Measurements from ENCODE around the gene DNAJC5.
A peak's percentile ranks its signal among the peaks of the same experiment; 100 is the strongest.

DNAJC5 gene

DNA sequence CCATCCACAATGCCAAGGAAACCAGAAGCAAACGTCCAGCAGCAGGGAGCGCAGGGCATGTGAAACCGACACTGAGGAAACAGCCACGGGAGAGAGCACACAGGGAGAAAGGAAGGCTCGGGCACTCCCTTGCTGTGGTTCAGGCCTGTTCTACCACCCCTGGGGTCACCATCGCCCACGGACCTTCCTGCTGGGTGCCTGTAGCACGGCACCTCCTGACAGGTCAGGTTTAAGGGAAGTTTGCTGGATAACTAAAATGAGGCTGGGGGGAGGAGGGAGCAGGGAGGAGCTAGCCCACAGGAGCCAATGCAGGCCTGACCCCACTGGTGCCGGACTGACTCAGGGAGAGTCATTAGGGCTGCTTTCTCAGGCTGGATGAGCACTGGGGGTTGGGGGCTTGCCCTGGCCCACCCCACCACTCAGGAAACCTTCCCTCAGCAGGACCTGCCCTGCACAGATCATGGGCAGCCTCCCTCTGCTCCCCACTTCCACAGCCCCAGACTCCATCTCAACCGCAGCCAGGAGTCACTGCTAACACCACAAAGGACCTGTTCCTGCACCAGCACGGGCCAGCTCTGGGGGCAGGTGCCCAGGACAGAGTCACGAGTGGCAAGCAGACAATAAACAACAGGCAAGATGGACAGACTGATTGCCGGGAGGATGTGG, 59.0 kb downstream of the DNAJC5 start:
- no peak overlapping the region for H3K4me3 ChIP-seq (ENCODE audit: low read length)
- no peak overlapping the region for H3K4ac ChIP-seq (ENCODE audit: low read depth, low read length)
- peaks cover 49% of the 10 kb centered on the region for H3K79me2 ChIP-seq (ENCODE audit: control insufficient read depth, insufficient read depth, low read length)
- no peak overlapping the region for H2AK5ac ChIP-seq (ENCODE audit: low read length)
- no peak overlapping the region for H3K9ac ChIP-seq (ENCODE audit: low read length)
- no peak for DNase-seq
- no peaks in the 10 kb centered on the region for H3K36me3 ChIP-seq (ENCODE audit: control insufficient read depth, insufficient read depth, low read length)
- no peak overlapping the region for H3K18ac ChIP-seq (ENCODE audit: low read length)
- H2BK120ac ChIP-seq (ENCODE audit: low read depth, low read length): no peak overlapping the region
- peaks cover 24% of the 10 kb centered on the region for H3K79me1 ChIP-seq (ENCODE audit: low read length)
- H4K8ac ChIP-seq (ENCODE audit: low read depth, low read length): no peak overlapping the region
- peak overlapping the region; percentile 37 for H3K56ac ChIP-seq (ENCODE audit: low read length)
- peaks cover 1% of the 10 kb centered on the region for H3K4me1 ChIP-seq (ENCODE audit: control insufficient read depth, low read depth, low read length)
- H3K23ac ChIP-seq (ENCODE audit: low read length): no peak overlapping the region
- H4K5ac ChIP-seq (ENCODE audit: low read length): no peak overlapping the region
- no peak overlapping the region for H3K27ac ChIP-seq (ENCODE audit: low read depth, low read length)
- H3K27me3 ChIP-seq (ENCODE audit: insufficient read depth, low read length, poor library complexity): no peaks in the 10 kb centered on the region
- no CpG with 5 or more reads among the region's 13 CpGs for WGBS (ENCODE audit: extremely low coverage, insufficient coverage, low lambda C conversion rate)
- no peak overlapping the region for H2BK5ac ChIP-seq (ENCODE audit: low read length)
- no peak overlapping the region for H3K4me2 ChIP-seq (ENCODE audit: low read length)
- H2BK15ac ChIP-seq (replicated peaks; ENCODE audit: low read depth): no peak overlapping the region

GRCh38 chr20:63955281-63955826, 60.4 kb downstream of the DNAJC5 start:
- no peak overlapping the region for H4K5ac ChIP-seq (ENCODE audit: low read length)
- no peak overlapping the region for H2AK5ac ChIP-seq (ENCODE audit: low read length)
- peak overlapping the region; percentile 83 for H3K4me2 ChIP-seq (ENCODE audit: low read length)
- H2BK5ac ChIP-seq (ENCODE audit: low read length): no peak overlapping the region
- no peak overlapping the region for H2BK120ac ChIP-seq (ENCODE audit: low read depth, low read length)
- H3K9ac ChIP-seq (ENCODE audit: low read length): peak overlapping the region; percentile 98
- no peaks in the 10 kb centered on the region for H3K36me3 ChIP-seq (ENCODE audit: control insufficient read depth, insufficient read depth, low read length)
- peak overlapping the region; percentile 21 for H3K4ac ChIP-seq (ENCODE audit: low read depth, low read length)
- H3K27ac ChIP-seq (ENCODE audit: low read depth, low read length): no peak overlapping the region
- peaks cover 46% of the 10 kb centered on the region for H3K79me2 ChIP-seq (ENCODE audit: control insufficient read depth, insufficient read depth, low read length)
- no peak overlapping the region for H3K23ac ChIP-seq (ENCODE audit: low read length)
- DNase-seq: peak; percentile 40
- H3K4me1 ChIP-seq (ENCODE audit: control insufficient read depth, low read depth, low read length): no peaks in the 10 kb centered on the region
- no peak overlapping the region for H4K8ac ChIP-seq (ENCODE audit: low read depth, low read length)
- no peaks in the 10 kb centered on the region for H3K27me3 ChIP-seq (ENCODE audit: insufficient read depth, low read length, poor library complexity)
- no peak overlapping the region for H2BK15ac ChIP-seq (replicated peaks; ENCODE audit: low read depth)
- WGBS (ENCODE audit: extremely low coverage, insufficient coverage, low lambda C conversion rate): no CpG with 5 or more reads among the region's 31 CpGs
- peak overlapping the region; percentile 32 for H3K18ac ChIP-seq (ENCODE audit: low read length)
- peak overlapping the region; percentile 97 for H3K4me3 ChIP-seq (ENCODE audit: low read length)
- H3K56ac ChIP-seq (ENCODE audit: low read length): peak overlapping the region; percentile 100
- peaks cover 20% of the 10 kb centered on the region for H3K79me1 ChIP-seq (ENCODE audit: low read length)

DNA sequence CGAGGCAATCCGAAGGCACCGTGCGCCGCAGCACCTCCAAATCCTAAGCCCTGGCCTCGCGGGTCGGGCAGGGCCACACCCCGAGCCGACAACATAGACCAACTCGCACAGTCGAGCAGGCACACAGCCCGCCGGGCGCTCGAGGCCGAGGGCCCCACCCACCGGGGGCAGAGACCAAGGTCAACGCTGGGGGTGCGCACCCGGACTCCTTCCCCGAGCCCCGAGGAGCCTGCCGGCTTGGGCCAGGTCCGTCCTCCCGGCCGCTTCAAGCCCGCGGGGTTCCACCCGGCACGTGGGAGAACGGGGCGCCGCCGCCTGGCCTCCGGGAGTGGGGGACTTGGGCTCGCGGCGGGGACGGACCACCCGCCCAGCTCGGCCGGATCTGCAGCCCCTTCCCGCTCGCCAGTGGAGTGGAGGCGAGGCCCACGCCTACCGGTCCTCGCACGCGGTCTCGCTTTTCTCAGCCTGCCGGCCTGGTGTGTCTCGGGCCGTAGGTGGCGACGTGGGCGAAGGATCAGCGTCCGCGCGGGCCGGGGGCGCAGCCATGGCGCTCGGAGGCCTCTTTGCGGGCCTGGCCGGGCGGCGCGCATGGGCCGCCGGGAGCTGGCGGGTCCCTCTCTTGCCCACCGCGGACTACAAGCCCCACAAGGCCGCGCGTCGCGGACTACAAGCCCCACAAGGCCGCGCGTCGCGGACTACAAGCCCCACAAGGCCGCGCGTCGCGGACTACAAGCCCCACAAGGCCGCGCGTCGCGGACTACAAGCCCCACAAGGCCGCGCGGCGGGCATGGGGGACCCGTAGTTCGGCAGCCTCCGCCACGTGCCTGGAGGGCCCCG, 61.1 kb downstream of the DNAJC5 start, which contains the start of gene UCKL1:
TSS of gene UCKL1 (minus strand) at position 590 of the 837 bp plus-strand sequence. CDS start at position 546, 44 bp downstream.
- Histone ChIP-seq H3K27ac (ENCODE audit: low read depth, low read length) (peak within 1 kb of the TSS; percentile 43), H2BK120ac (ENCODE audit: low read depth, low read length) (no peak within 1 kb of the TSS), H4K5ac (ENCODE audit: low read length) (no peak within 1 kb of the TSS), H3K4me1 (ENCODE audit: control insufficient read depth, low read depth, low read length) (no peaks in the 10 kb centered on the region), H3K36me3 (ENCODE audit: control insufficient read depth, insufficient read depth, low read length) (no peaks in the 10 kb centered on the region), H2BK5ac (ENCODE audit: low read length) (peak within 1 kb of the TSS; percentile 69), H3K23ac (ENCODE audit: low read length) (peak within 1 kb of the TSS; percentile 90), H3K56ac (ENCODE audit: low read length) (peak within 1 kb of the TSS; percentile 100), H3K79me1 (ENCODE audit: low read length) (peaks cover 16% of the 10 kb centered on the region), H2BK15ac (replicated peaks; ENCODE audit: low read depth) (no peak within 1 kb of the TSS), H3K4me2 (ENCODE audit: low read length) (peak within 1 kb of the TSS; percentile 83), H3K4ac (ENCODE audit: low read depth, low read length) (peak within 1 kb of the TSS; percentile 21), H3K79me2 (ENCODE audit: control insufficient read depth, insufficient read depth, low read length) (peaks cover 39% of the 10 kb centered on the region), H3K27me3 (ENCODE audit: insufficient read depth, low read length, poor library complexity) (no peaks in the 10 kb centered on the region), H4K8ac (ENCODE audit: low read depth, low read length) (no peak within 1 kb of the TSS), H3K18ac (ENCODE audit: low read length) (peak within 1 kb of the TSS; percentile 75), H3K9ac (ENCODE audit: low read length) (peak within 1 kb of the TSS; percentile 98), H2AK5ac (ENCODE audit: low read length) (no peak within 1 kb of the TSS), H3K4me3 (ENCODE audit: low read length) (peak within 1 kb of the TSS; percentile 97)
- WGBS (ENCODE audit: extremely low coverage, insufficient coverage, low lambda C conversion rate): no CpG with 5 or more reads among the region's 105 CpGs
- peak; percentile 95 for DNase-seq

GRCh38 chr20:63956664-63957003, 61.7 kb downstream of the DNAJC5 start:
- no peak overlapping the region for H3K4ac ChIP-seq (ENCODE audit: low read depth, low read length)
- no peak for DNase-seq
- no peaks in the 10 kb centered on the region for H3K27me3 ChIP-seq (ENCODE audit: insufficient read depth, low read length, poor library complexity)
- H3K4me2 ChIP-seq (ENCODE audit: low read length): peak overlapping the region; percentile 74
- H3K23ac ChIP-seq (ENCODE audit: low read length): no peak overlapping the region
- H4K8ac ChIP-seq (ENCODE audit: low read depth, low read length): no peak overlapping the region
- H2BK5ac ChIP-seq (ENCODE audit: low read length): no peak overlapping the region
- no peak overlapping the region for H4K5ac ChIP-seq (ENCODE audit: low read length)
- H3K79me1 ChIP-seq (ENCODE audit: low read length): peaks cover 16% of the 10 kb centered on the region
- no peak overlapping the region for H2AK5ac ChIP-seq (ENCODE audit: low read length)
- H2BK120ac ChIP-seq (ENCODE audit: low read depth, low read length): no peak overlapping the region
- H3K56ac ChIP-seq (ENCODE audit: low read length): peak overlapping the region; percentile 79
- WGBS (ENCODE audit: extremely low coverage, insufficient coverage, low lambda C conversion rate): no CpG with 5 or more reads among the region's 15 CpGs
- H3K4me1 ChIP-seq (ENCODE audit: control insufficient read depth, low read depth, low read length): no peaks in the 10 kb centered on the region
- peak overlapping the region; percentile 35 for H3K4me3 ChIP-seq (ENCODE audit: low read length)
- H3K27ac ChIP-seq (ENCODE audit: low read depth, low read length): no peak overlapping the region
- H2BK15ac ChIP-seq (replicated peaks; ENCODE audit: low read depth): no peak overlapping the region
- H3K18ac ChIP-seq (ENCODE audit: low read length): no peak overlapping the region
- H3K79me2 ChIP-seq (ENCODE audit: control insufficient read depth, insufficient read depth, low read length): peaks cover 35% of the 10 kb centered on the region
- H3K36me3 ChIP-seq (ENCODE audit: control insufficient read depth, insufficient read depth, low read length): no peaks in the 10 kb centered on the region
- H3K9ac ChIP-seq (ENCODE audit: low read length): peak overlapping the region; percentile 76

GRCh38 chr20:63957004-63957689, 62.2 kb downstream of the DNAJC5 start:
- Histone ChIP-seq H4K5ac (ENCODE audit: low read length) (no peak overlapping the region), H3K4me2 (ENCODE audit: low read length) (peak overlapping the region; percentile 74), H3K27me3 (ENCODE audit: insufficient read depth, low read length, poor library complexity) (no peaks in the 10 kb centered on the region), H2BK15ac (replicated peaks; ENCODE audit: low read depth) (no peak overlapping the region), H3K36me3 (ENCODE audit: control insufficient read depth, insufficient read depth, low read length) (no peaks in the 10 kb centered on the region), H2BK5ac (ENCODE audit: low read length) (no peak overlapping the region), H3K9ac (ENCODE audit: low read length) (peak overlapping the region; percentile 76), H2BK120ac (ENCODE audit: low read depth, low read length) (no peak overlapping the region), H3K79me1 (ENCODE audit: low read length) (peaks cover 16% of the 10 kb centered on the region), H3K56ac (ENCODE audit: low read length) (peak overlapping the region; percentile 79), H3K18ac (ENCODE audit: low read length) (no peak overlapping the region), H3K79me2 (ENCODE audit: control insufficient read depth, insufficient read depth, low read length) (peaks cover 31% of the 10 kb centered on the region), H3K4me3 (ENCODE audit: low read length) (no peak overlapping the region), H3K23ac (ENCODE audit: low read length) (no peak overlapping the region), H3K27ac (ENCODE audit: low read depth, low read length) (peak overlapping the region; percentile 6), H4K8ac (ENCODE audit: low read depth, low read length) (no peak overlapping the region), H3K4me1 (ENCODE audit: control insufficient read depth, low read depth, low read length) (no peaks in the 10 kb centered on the region), H2AK5ac (ENCODE audit: low read length) (no peak overlapping the region), H3K4ac (ENCODE audit: low read depth, low read length) (no peak overlapping the region)
- WGBS (ENCODE audit: extremely low coverage, insufficient coverage, low lambda C conversion rate): no CpG with 5 or more reads among the region's 28 CpGs
- DNase-seq: peak; percentile 90
